A673 (cell line): ENCODE results near the gene FREY1.

Experiments
- CTCF ChIP-seq: fragments of 300-800, 200-600 bp; sonication (generic); conservative IDR thresholded peaks from 2 replicates; pipeline ENCODE4 v1.5.1; 2017; ENCODE audit warnings: low read depth, mild to moderate bottlenecking, antibody characterized with exemption, low read length, moderate library complexity, mixed read lengths
- EZH2 ChIP-seq: fragments of 200-600 bp; sonication (generic); IDR thresholded peaks from 2 replicates; pipeline ENCODE4 v1.6.1; 2017; ENCODE audit warnings: borderline replicate concordance, low read depth, mild to moderate bottlenecking, mixed read lengths, antibody characterized with exemption, low read length; ENCODE audit not compliant: poor library complexity, severe bottlenecking

GRCh38 chr11:45902452-45903380 is 4.4 kb downstream of the FREY1 start:
- no peak for TF ChIP-seq CTCF
- TF ChIP-seq EZH2, result no peak
